K562 (cell line): ENCODE results near the gene MPV17L2. TPM values are rescaled to one million over a fixed set of nuclear protein-coding genes. Genes with fewer than 3 reads are reported as not detected.

ENCODE experiments used
- ATAC-seq: fragments of 200-7000 bp; cut with Tn5 transposase; 3 replicates; pipeline ENCODE4 v1.9.1; 2020; ENCODE audit warnings: moderate library complexity
- BruUV-seq: library from RNA; stranded (reverse); fragments of 400-500 nt; replicated peaks from 2 replicates; lab custom pipeline; 2021; lab: Mats Ljungman, UMichigan
- CTCF ChIA-PET: fragments of 300-600 bp; formaldehyde crosslinking; extraction: SDS; loops from one replicate; lab custom pipeline; 2021; ENCODE audit warnings: low intra/inter-chr PET ratio; lab: Yijun Ruan, JAX
- POLR2A ChIA-PET: fragments of 300-600, 350-650 bp; sonication (Branson Sonifier 250); formaldehyde crosslinking; extraction: SDS; loops from one replicate; lab custom pipeline; 2021; ENCODE audit warnings: antibody characterized with exemption, inconsistent platforms; lab: Yijun Ruan, JAX
- DNase-seq, 4 experiments: peaks; one replicate each; pipeline versions ENCODE4 v3.0.0 to v3.0.0-alpha.2; 2011 to 2018; ENCODE audit warnings: low spot score in 3 of 4, mixed read lengths in 3 of 4; ENCODE audit errors: extremely low read depth in 1 of 4
- FAIRE-seq: peaks from 2 replicates; lab custom pipeline; 2011; peaks lifted over from hg19 to GRCh38; lab: Jason Lieb, UNC
- H2AFZ ChIP-seq: 2 replicates; pipeline ENCODE4 v1.6.0; 2011; ENCODE audit warnings: low read depth, low read length, control low read depth, inconsistent platforms
- H3K27ac ChIP-seq: fragments of 200-600 bp; 3 replicates; pipeline ENCODE4 v1.8.0; 2011; ENCODE audit warnings: low read depth, mild to moderate bottlenecking, control low read depth, inconsistent platforms, low read length, moderate library complexity, mixed read lengths; ENCODE audit errors: extremely low read depth
- H3K27me3 ChIP-seq, 2 experiments: fragments of 300-600 bp in 1 of 2; 2 replicates in 1 of 2; 3 replicates in 1 of 2; pipeline versions ENCODE4 v1.6.0 to v1.8.0; 2011; ENCODE audit warnings: inconsistent platforms in 2 of 2, low read length in 2 of 2, mild to moderate bottlenecking in 1 of 2, mixed read lengths in 1 of 2, moderate library complexity in 1 of 2; ENCODE audit not compliant: control insufficient read depth in 2 of 2, insufficient read depth in 2 of 2
- H3K36me3 ChIP-seq: fragments of 300-600 bp; 3 replicates; pipeline ENCODE4 v1.8.0; 2011; ENCODE audit warnings: mild to moderate bottlenecking, low read length, inconsistent platforms; ENCODE audit not compliant: control insufficient read depth, insufficient read depth
- H3K4me1 ChIP-seq, 2 experiments: fragments of 200-600 bp in 1 of 2; replicated peaks in 1 of 2; 2 replicates in 1 of 2; 3 replicates in 1 of 2; pipeline versions ENCODE4 v1.5.1 to v1.8.0; 2011; ENCODE audit warnings: inconsistent platforms in 2 of 2, low read length in 2 of 2, mild to moderate bottlenecking in 1 of 2, mixed read lengths in 1 of 2, moderate library complexity in 1 of 2; ENCODE audit not compliant: control insufficient read depth in 2 of 2, insufficient read depth in 2 of 2
- H3K4me2 ChIP-seq: 2 replicates; pipeline ENCODE4 v1.6.1; 2011; ENCODE audit warnings: low read length, control low read depth, inconsistent platforms, mixed read lengths; ENCODE audit not compliant: insufficient read depth
- H3K4me3 ChIP-seq: fragments of 200-600 bp; sonication (generic), shearing (Covaris generic); 2 replicates; pipeline ENCODE4 v1.5.1; 2016; ENCODE audit warnings: control low read depth, inconsistent platforms
- H3K79me2 ChIP-seq: fragments of 200-600 bp; 3 replicates; pipeline ENCODE4 v1.8.0; 2011; ENCODE audit warnings: low read length, inconsistent platforms; ENCODE audit not compliant: control insufficient read depth, insufficient read depth
- H3K9ac ChIP-seq, 2 experiments: 2 replicates each; pipeline versions ENCODE4 v1.6.0 to v1.6.1; 2011; ENCODE audit warnings: low read depth in 2 of 2, low read length in 2 of 2, control low read depth in 1 of 2, inconsistent platforms in 1 of 2, mild to moderate bottlenecking in 1 of 2, mixed read lengths in 1 of 2; ENCODE audit not compliant: insufficient read depth in 1 of 2
- H3K9me1 ChIP-seq: one replicate; pipeline ENCODE4 v1.6.0; 2011; ENCODE audit warnings: inconsistent platforms, mild to moderate bottlenecking, low read length, moderate library complexity; ENCODE audit not compliant: control insufficient read depth, insufficient read depth
- H3K9me3 ChIP-seq: replicated peaks from 2 replicates; pipeline ENCODE4 v1.5.1; 2011; ENCODE audit warnings: low read depth, low read length, inconsistent platforms; ENCODE audit not compliant: control insufficient read depth, insufficient read depth
- H4K20me1 ChIP-seq: replicated peaks from 2 replicates; pipeline ENCODE4 v1.6.1; 2011; ENCODE audit warnings: low read length, inconsistent platforms, mixed read lengths; ENCODE audit not compliant: control insufficient read depth, insufficient read depth
- FOSL1 ChIP-seq: fragments of 200-800 bp; sonication (Bioruptor generic); conservative IDR thresholded peaks from 2 replicates; pipeline ENCODE4 v1.6.1; 2016; ENCODE audit warnings: missing genetic modification characterization, missing compliant biosample characterization
- GABPA ChIP-seq: fragments of 200-800 bp; sonication (Bioruptor generic); conservative IDR thresholded peaks from 2 replicates; pipeline ENCODE4 v1.6.1; 2016; ENCODE audit warnings: low read depth, missing genetic modification characterization, missing compliant biosample characterization
- JUND ChIP-seq, 2 experiments: IDR thresholded peaks; 2 replicates in 1 of 2; 3 replicates in 1 of 2; pipeline ENCODE4 v1.6.1; 2011; ENCODE audit warnings: borderline replicate concordance in 2 of 2, low read depth in 2 of 2, low read length in 2 of 2, improper control_type of control experiment in 1 of 2, missing biosample characterization in 1 of 2, missing genetic modification characterization in 1 of 2, missing genetic modification reagents in 1 of 2
- LARP7 ChIP-seq: fragments of 450-650 bp; IDR thresholded peaks from 2 replicates; pipeline ENCODE4 v1.6.1; 2016
- MTA1 ChIP-seq: fragments of 450-650 bp; IDR thresholded peaks from 2 replicates; pipeline ENCODE4 v1.6.1; 2017; ENCODE audit warnings: borderline replicate concordance
- NFATC3 ChIP-seq: fragments of 450-650 bp; IDR thresholded peaks from 2 replicates; pipeline ENCODE4 v1.6.1; 2017; ENCODE audit warnings: mild to moderate bottlenecking
- NR2C2 ChIP-seq, 2 experiments: fragments of 200-800 bp in 1 of 2; sonication (Bioruptor generic) in 1 of 2; sonication (generic) in 1 of 2; formaldehyde crosslinking in 1 of 2; IDR thresholded peaks; 2 replicates each; pipeline versions ENCODE4 v1.6.1 to v1.8.0; 2016 to 2022; ENCODE audit warnings: mild to moderate bottlenecking in 1 of 2, missing compliant biosample characterization in 1 of 2, missing genetic modification characterization in 1 of 2, missing genetic modification reagents in 1 of 2
- PKNOX1 ChIP-seq: fragments of 450-650 bp; IDR thresholded peaks from 2 replicates; pipeline ENCODE4 v1.6.1; 2016
- PML ChIP-seq: IDR thresholded peaks from 2 replicates; pipeline ENCODE4 v1.6.1; 2012; ENCODE audit warnings: low read length, inconsistent platforms
- POLR2AphosphoS5 ChIP-seq: IDR thresholded peaks from 2 replicates; pipeline ENCODE4 v1.6.1; 2011; ENCODE audit warnings: mild to moderate bottlenecking, low read depth, low read length, moderate library complexity; ENCODE audit not compliant: control insufficient read depth, insufficient read depth
- SMARCA4 ChIP-seq: fragments of 450-650 bp; IDR thresholded peaks from 2 replicates; pipeline ENCODE4 v1.6.1; 2016
- SMARCE1 ChIP-seq: fragments of 450-650 bp; IDR thresholded peaks from 2 replicates; pipeline ENCODE4 v1.7.1; 2016; ENCODE audit warnings: mild to moderate bottlenecking
- SPI1 ChIP-seq: IDR thresholded peaks from 2 replicates; pipeline ENCODE4 v1.6.1; 2011; ENCODE audit warnings: low read depth, low read length, control low read depth, borderline replicate concordance
- ZC3H8 ChIP-seq: fragments of 450-650 bp; IDR thresholded peaks from 2 replicates; pipeline ENCODE4 v1.6.1; 2017
- ZNF311 ChIP-seq: fragments of 250-450 bp; sonication (Bioruptor Pico); IDR thresholded peaks from 2 replicates; pipeline ENCODE4 v1.4.0; 2020; ENCODE audit warnings: mild to moderate bottlenecking, moderate library complexity
- ZNF384 ChIP-seq: IDR thresholded peaks from 2 replicates; pipeline ENCODE4 v1.6.1; 2012; ENCODE audit warnings: low read depth, low read length, improper control_type of control experiment
- ZNF41 ChIP-seq: fragments of 250-450 bp; sonication (Bioruptor Pico); conservative IDR thresholded peaks from 2 replicates; pipeline ENCODE4 v1.4.0; 2020; ENCODE audit warnings: mild to moderate bottlenecking
- ZNF551 ChIP-seq: fragments of 250-450 bp; sonication (Bioruptor Pico); IDR thresholded peaks from 2 replicates; pipeline ENCODE4 v1.5.0; 2021; ENCODE audit warnings: mild to moderate bottlenecking, moderate library complexity
- WGBS: fragments of 100-300 bp; shearing (Covaris generic); methylation state at CpG from one replicate; pipeline ENCODE4 v1.1.6; 2016; ENCODE audit warnings: low coverage, mixed read lengths; ENCODE audit not compliant: insufficient coverage; ENCODE audit errors: missing lambda C conversion rate; 5-methylcytosine and 5-hydroxymethylcytosine counted together
- in situ Hi-C: fragments of 300-500 bp; cut with MboI; formaldehyde crosslinking; loops from 4 replicates; pipeline ENCODE4 v1.15.0; 2018; ENCODE audit warnings: inconsistent platforms, mixed read lengths
- intact Hi-C: fragments of 100-400 bp; cut with micrococcal nuclease; formaldehyde crosslinking; loops from 2 replicates; pipeline ENCODE4 v1.14.2; 2022
- polyA plus RNA-seq, 8 experiments: library from polyadenylated mRNA; depleted of rRNA in 4 of 8; stranded (reverse) in 5 of 8; unstranded in 3 of 8; fragments of >200 nt; fragmentation: Nextera tagmentation in 2 of 8; fragmentation: Illumina TruSeq in 1 of 8; extraction: Ambion mirVana in 2 of 8; extraction: Trizol in 1 of 8; gene quantifications; 2 replicates each; pipeline versions ENCODE4 v1.2.1 to v1.2.3, GENCODE V29; 2011 to 2014; ENCODE audit warnings: inconsistent platforms in 1 of 8, missing spikeins in 1 of 8
- total RNA-seq, 7 experiments: library from RNA; depleted of rRNA in 6 of 7; stranded (reverse); fragments of >200 nt in 6 of 7; fragmentation: Illumina TruSeq in 2 of 7; extraction: Trizol in 2 of 7; gene quantifications; 2 replicates each; pipeline versions ENCODE4 v1.2.1 to v1.2.3, GENCODE V29; 2011 to 2021; ENCODE audit warnings: low replicate concordance in 1 of 7

MPV17L2 gene
- total and polyA plus RNA-seq, 9 of the 15 experiments (the other 6 are each of a cell fraction or from before 2014, with no cell fraction given), result 10.6 to 60.2 (median 28.5) TPM

GRCh38 chr19:18214779-18215433, 21.9 kb downstream of the MPV17L2 start:
- DNase-seq (no peak), FAIRE-seq (no peak), ATAC-seq (peak; percentile 58)
- no peak for TF ChIP-seq ZC3H8
- no peak for TF ChIP-seq NR2C2 (CRISPR knock-in tag; IDR thresholded peaks at IDR 0.05)
- no peak for TF ChIP-seq NR2C2 (tag; IDR thresholded peaks at IDR 0.05)
- no peak for TF ChIP-seq POLR2AphosphoS5
- no peak for TF ChIP-seq NFATC3
- no peak for TF ChIP-seq LARP7
- 0 out of 2 replicates have a peak, but pooled peaks have one; percentile 23 for TF ChIP-seq SMARCA4
- no peak for TF ChIP-seq GABPA
- peak; percentile 84 for TF ChIP-seq ZNF384
- TF ChIP-seq ZNF41 (CRISPR knock-in tag), result no peak
- TF ChIP-seq SMARCE1, result peak; percentile 41; the same call in 1 of the 2 replicates
- no peak for TF ChIP-seq ZNF551 (CRISPR knock-in tag)
- no peak for TF ChIP-seq JUND (IDR thresholded peaks at IDR 0.05; ENCODE audit: borderline replicate concordance, low read depth, low read length)
- TF ChIP-seq JUND (tag; IDR thresholded peaks at IDR 0.05; ENCODE audit: borderline replicate concordance, low read depth, low read length), result no peak
- 0 out of 2 replicates have a peak, but pooled peaks have one; percentile 8 for TF ChIP-seq SPI1
- TF ChIP-seq PKNOX1, result peak; percentile 84
- no peak for TF ChIP-seq MTA1
- no peak for TF ChIP-seq PML
- TF ChIP-seq ZNF311 (CRISPR knock-in tag), result no peak
- peak; percentile 70 for TF ChIP-seq FOSL1 (tag)
- no peak overlapping the region for H3K4me2 ChIP-seq
- no TSS peak for BruUV-seq
- peak overlapping the region; percentile 11 to 22; a peak in 2 of 4 replicates for H3K9ac ChIP-seq
- H4K20me1 ChIP-seq, result no peaks in the 10 kb centered on the region
- H3K27ac ChIP-seq, result no peak overlapping the region
- H3K9me1 ChIP-seq, result no peaks in the 10 kb centered on the region
- H2AFZ ChIP-seq, result peak overlapping the region; percentile 73
- CTCF ChIA-PET, result no interaction called here
- no peaks in the 10 kb centered on the region for H3K79me2 ChIP-seq
- no peaks in the 10 kb centered on the region; a peak in 1 of 5 replicates for H3K27me3 ChIP-seq
- H3K9me3 ChIP-seq, result no peaks in the 10 kb centered on the region
- in situ Hi-C loops (loop anchor here (5.0 kb wide), 1 partner anchor 187 kb away; no protein-coding TSS in a partner anchor), intact Hi-C loops (no loop called here)
- POLR2A ChIA-PET, result interaction anchor here (1.0 kb wide), 2 partner anchors 9 to 10 kb away, joined by 4 to 5 read pairs; no protein-coding TSS in a partner anchor
- H3K4me1 ChIP-seq, result peaks cover 3 to 17% of the 10 kb centered on the region in 2 experiments; a peak in 3 of 5 replicates
- H3K4me3 ChIP-seq, result no peak overlapping the region
- H3K36me3 ChIP-seq, result no peaks in the 10 kb centered on the region
- 44% methylated on average over 7 of the region's 7 CpGs for WGBS
